Effector CD8-positive, alpha-beta T cell (primary cell): ENCODE data around the gene CAMSAP2.

Source experiments
- DNase-seq: peaks from one replicate; lab custom pipeline; 2025; lab: John Stamatoyannopoulos, UW

Gene CAMSAP2

DNA sequence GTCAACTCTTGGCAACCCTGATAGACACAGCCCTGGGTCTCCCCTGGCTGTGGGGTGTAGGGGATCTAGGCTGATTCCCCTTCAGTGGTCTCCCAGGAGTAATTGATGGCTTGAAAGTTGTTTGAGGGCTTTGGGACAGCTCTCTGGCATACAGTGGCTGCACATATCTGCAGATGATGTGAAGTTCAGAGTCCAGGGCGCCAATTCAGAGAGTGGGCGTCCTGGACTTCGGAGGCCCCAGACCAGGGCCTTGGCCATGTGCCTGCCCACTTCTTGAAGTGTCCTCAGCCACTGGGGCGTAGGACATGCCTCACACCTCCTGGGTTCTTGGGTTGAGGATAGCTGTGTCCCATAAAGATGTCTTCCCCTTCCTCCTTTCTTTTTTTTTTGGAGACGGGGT lies 158.6 kb downstream of the CAMSAP2 start:
- DNase-seq: no peak

DNA sequence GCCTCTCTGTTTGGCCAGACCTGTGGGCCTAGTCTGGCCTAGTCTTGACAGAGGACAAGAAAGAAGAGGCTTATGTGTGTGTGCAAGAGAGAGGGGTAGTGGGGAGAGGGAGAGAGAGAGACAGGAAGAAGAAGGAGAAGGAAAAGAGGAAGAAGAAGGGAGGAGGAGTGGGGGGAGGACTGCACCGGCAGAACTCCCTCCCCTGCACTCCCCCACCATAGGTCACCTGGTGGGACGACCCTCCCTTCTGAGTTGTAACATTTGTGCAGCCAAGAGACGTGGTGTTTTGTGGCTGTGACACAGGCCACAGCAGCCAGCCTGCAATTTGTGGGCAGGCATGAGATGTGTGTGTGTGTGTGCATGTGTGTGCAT lies 160.3 kb downstream of the CAMSAP2 start:
- no peak for DNase-seq

DNA sequence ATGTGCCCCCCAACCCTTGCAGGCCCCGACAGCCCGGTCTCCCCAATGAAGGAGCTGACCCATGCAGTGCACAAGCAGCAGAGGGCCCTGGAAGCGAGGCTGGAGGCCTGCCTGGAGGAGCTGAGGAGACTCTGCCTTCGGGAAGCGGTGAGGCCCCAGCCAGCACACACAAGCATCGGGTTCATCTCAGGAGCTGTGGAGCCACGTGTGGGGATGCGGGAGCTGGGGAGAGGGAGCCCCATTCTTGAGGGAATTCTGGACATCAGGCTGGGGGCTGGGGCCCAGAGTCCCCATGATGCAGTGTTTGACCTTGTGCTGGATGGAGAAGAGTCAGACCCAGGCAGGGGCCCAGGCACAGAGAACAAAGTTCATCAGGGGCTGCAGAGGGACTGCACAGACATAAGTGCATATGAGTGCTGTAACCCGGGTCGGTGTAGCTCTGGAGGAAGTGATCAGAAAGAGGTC lies 160.8 kb downstream of the CAMSAP2 start:
- DNase-seq: no peak

DNA sequence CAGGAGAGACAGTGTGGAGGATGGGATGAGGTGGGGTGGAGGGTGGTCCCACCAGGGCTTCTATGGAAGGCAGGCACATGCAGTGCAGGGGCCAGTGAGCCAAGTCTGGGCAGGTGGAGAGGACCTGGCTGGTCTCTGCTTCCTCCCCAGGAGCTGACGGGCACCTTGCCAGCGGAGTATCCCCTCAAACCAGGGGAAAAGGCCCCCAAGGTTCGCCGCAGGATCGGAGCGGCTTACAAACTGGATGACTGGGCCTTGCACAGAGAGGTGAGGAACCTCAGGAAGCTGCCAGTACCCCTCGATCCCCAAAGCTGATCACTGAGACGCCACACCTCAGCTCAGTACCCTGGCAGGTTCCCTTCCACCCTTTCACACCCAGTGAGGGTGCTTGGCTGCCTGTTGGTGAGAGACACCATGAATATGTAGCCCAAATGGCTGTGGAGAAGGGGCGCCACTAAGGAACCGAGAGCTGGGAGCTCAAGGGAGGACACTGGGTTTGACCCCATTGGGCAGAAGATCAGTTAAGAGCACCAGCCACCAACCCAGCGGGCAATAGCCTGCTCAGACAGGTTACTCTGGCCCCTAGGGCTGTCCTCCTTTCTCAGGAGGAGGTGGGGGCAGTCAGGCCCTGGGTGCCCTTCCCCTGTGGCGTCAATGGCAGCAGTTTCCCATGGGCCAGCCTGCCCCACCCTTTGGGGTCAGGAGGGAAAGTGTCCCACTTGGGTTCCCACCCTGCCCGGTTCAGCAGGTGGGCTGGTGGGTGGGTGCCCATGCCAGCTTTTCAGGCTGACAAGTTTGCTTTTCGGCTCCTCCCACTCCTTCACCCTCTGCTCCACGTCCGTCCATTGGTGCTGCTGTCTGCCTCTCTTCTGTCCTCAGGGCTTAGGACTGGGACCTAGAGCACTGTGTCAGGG lies 161.5 kb downstream of the CAMSAP2 start:
- no peak for DNase-seq

DNA sequence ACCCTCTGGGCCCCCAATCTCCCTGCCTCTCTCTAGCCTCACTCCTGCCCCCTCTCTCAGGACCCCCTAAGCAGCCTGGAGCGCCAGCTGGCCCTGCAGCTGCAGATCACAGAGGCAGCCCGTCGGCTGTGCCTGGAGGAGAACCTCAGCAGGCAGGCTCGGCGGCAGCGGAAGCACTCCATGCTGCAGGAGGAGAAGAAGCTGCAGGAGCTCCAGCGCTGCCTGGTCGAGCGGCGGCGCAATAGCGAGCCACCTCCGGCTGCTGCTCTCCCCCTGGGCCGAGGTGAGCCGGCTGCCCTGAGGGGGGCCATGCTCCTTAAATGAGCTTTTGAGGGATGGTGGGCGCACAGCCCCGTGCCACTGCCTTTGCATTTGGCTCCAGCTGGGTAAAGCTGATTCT lies 162.2 kb downstream of the CAMSAP2 start:
- no peak for DNase-seq

DNA sequence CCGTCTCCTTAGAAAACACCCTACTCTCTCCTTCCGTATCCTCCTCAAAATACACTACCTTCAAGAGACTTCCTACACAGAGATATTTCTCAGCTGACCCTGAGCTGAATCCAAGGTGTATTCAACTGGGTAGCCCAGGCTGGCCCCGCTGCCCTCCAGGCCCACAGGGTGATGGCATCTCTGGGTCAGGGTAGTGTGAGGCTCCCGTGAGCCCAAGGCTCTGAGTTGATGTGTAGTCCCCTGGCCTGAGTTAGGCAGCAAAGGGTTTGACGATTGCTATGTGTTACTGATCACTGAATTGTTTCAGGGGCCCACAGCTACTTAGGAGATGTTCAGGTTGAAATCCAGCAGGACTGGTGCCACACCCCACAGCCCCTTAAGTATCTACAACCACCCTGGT lies 162.7 kb downstream of the CAMSAP2 start:
- DNase-seq: no peak

DNA sequence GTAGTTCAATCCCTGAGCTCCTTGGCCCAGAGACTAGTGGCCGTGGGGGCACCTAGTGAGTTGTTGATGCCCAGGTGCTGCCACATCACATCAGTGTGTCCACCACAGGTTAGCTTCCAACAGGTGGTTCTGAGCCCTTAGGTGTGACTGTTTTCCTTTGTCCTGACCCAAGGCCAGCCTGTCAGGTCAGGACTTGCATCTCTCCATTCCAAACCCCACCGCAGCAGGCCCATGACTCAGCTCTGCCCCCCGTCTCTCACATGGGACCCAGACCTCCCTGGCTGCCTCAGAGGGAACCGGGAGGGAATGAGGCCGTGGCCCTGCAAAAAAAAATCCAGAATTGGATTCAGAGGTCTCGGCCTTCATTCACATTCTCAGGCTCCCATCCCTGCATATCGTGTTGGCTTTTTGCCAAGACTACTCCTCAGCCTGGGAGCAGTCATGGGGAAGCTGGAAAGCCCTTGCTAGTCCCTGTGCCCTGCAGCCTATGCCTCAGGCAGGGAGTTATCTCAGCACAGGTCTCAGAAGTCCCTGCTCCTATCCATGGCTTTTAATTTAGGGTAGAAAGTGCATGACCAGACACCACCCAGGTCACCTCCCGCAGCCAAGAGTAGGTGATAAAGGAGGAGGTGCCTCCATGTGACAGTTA lies 163.2 kb downstream of the CAMSAP2 start:
- DNase-seq: no peak

DNA sequence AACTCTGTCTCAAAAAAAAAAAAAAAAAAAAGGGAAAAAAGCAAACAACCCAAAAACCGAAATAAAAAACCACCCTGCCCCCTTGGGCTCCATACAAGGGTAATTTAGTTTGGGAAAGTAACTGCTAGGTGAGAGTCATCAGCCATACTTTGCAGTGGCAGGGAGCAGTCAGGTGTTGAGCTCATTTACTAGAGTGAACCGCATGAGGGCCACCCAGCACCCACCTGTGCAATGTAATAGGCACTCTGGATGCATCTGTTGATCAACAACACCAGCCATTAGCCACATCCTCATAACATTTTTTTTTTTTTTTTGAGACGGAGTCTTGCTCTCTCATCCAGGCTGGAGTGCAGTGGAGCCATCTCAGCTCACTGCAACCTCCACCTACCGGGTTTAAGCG lies 165.1 kb downstream of the CAMSAP2 start:
- DNase-seq: no peak

DNA sequence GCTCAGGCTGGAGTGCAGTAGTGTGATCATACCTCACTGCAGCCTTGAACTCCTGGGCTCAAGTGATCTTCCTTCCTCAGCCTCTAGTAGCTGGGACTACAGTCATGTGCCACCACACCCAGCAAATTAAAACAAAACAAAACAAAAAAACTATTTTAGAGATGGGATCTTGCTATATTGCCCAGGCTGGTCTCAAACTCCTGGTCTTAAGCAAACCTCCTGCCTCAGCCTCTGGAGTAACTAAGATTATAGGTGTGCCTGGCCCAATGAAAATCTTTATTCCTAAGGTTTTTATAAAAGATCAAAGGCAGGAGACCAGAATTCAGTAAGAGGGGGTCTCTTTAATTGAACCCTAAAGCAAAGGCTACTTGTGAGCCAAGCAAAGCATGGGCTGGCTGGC lies 166.1 kb downstream of the CAMSAP2 start:
- no peak for DNase-seq

DNA sequence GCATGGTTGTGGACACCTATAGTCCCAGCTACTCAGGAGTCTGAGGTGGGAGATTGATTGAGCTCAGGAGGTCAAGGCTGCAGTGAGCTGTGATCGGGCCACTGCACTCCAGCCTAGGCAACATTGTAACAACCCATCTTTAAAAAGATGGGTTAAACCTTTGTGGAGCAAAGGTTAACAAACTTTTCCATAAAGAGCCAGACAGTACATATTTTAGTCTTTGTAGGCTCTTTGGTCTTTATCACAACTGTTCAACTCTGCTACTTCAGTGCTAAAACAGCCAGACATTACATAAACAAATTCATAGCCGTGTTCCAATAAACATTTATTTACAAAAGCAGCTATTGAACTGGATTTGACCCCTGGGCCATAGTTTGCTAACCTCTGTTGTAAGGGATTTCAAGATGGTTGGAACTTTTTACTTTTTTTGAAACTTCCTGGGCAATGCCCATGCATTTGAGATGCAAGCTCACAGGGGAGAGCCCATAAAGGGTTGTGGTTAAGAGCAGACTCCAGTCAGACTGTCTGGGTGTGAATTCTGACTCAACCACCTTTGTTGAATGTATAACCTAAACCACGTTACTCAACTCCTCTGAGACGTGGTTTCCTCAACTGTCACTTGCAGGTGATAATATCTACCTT lies 166.8 kb downstream of the CAMSAP2 start:
- DNase-seq: no peak

DNA sequence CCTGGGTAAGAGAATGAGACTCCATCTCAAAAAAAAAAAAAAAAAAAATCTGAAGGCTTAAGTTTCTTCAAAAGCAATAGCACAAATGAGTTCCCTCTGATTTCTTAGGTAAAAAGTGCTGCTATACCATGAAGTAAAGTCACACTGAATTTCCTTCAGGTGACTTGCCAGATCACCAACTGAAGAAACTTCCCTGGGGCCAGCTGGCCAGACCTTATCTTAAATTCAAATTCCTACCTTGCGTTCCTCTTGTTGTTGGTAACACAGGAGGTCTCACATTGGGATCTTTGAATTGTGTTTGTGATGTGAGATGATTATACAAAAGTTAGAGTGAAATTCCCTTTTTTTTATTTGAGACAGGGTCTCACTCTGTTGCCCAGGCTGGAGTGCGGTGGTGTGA lies 167.8 kb downstream of the CAMSAP2 start:
- no peak for DNase-seq

DNA sequence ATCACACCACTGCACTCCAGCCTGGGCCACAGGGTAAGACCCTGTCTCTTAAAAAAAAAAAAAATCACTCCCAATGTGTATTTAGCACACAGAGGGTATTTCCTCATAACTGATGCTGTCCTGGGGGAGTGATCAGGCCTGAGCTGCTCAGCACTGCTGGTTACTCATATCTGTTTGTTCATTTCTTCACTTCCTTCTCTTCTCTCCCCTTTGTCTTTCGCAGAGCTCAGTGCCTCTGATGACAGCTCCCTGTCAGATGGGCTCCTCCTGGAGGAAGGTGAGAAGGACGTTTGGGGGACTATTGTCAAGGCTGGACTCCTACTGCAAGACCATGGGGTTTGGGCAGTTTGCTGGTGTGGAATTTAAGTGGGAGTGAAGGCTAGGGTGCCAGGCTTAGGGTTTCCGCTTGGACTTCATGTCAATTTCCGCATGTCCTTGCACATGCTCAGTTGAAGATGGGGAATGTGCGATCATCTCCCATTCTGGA lies 169.0 kb downstream of the CAMSAP2 start:
- DNase-seq: no peak

DNA sequence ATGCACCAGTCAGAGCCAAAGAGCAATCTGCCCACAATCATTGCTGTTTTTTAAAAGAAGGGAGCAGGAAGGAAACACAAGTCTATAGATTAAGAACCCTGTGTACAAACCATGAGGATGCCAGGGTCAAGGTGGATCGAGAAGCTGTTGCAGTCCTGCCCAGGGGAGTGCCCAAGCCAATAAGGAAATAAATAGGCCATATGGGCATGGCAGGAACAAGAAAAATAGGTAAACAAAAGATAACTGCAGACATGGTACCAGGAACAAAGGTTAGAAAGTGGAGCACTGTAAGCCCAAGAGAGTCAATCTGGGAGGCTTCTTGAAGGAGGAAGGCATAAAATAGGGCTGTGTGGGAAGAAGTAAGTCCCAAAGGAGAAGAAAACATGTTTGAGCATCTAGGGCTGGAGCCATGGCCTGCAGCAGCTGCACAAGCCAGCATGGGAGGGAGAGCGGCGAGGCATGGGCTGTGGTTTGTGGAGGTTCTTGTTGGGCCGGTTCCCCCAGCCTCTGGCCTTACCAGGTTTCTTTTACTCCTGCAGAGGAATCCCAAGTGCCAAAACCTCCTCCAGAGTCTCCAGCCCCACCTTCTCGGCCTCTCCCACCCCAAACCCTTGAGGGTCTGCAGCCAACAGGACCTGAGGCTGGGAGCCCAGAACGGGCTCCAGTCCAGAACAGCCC lies 169.6 kb downstream of the CAMSAP2 start:
- no peak for DNase-seq

DNA sequence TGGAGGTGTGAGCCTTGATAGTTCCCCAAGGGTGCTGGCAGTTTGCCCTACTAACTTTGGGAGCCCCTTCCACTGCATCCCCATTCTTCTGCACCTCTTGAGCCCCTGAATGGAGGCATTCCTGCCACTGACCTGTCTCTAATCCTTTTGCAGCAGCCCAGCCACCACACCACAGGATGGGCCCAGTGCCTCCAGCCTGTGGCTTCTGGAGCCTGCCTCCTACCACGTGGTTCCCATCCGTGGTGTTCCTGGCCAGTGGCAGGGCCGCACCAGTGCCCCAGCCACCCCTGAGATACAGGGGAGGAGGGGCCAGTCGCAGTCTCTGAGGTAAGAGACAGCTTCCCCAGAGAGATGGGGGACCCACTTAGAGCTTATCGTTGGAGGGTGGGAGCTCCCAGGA lies 170.4 kb downstream of the CAMSAP2 start:
- DNase-seq: no peak

DNA sequence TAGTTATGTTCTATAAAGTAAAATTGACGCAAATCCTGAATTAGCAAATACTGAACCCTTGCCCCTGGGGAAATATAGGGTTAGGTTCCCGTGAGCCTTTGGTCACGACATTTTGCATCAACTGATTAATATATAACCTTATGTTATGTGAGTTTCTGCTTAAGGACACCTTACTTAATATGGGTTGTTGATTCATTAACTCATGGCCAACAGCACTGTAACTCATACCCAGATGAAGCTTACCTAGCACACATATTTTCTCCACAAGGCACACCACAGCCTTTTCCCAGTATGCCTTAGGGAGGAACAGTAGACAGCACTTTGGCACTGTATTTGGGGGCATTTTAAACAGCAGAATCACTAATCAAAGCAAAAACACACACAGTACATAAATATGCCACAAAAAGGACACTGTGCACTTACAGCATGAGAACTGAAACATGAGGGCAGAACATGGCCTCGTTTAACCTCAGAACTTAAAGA lies 171.1 kb downstream of the CAMSAP2 start:
- DNase-seq: no peak
